ENCODE data around the gene LGALS4.
"Not testable (repeated sequence)": the region's sequence is repeated elsewhere in the genome, so short reads cannot be mapped to it uniquely, and the experiment has no call there.

LGALS4 gene

DNA sequence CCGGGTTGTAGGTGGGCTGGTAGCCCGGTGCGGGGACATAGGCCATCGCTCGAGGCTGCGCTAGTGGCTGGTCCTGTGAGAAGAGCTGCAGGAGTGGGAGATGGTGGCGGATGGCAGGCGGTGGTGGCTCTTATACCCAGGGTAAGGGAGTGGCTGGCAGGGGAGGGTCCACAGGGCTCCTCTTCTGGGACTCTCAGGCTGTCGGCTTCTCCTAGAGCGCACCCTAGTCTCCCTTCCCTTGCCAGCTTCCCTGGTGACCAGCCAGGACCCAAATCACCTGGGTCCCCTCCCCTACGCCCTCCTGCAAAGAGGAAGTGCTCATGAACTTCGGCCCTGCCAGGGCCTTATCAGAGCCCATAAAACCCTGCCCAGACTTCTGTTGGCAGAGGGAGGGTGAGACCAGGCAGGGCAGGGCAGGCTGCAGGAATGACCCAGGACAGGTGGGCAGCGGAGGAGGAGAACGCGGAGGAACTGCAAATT is at the start of gene LGALS4:
LGALS4 (minus strand) TSS at position 105 of the 480 bp plus-strand sequence; CDS start at position 46, 59 bp downstream.
- no peak for DNase-seq (ENCODE audit: low spot score)

GRCh38 chr19:38861368-38861767 is 48.6 kb upstream of the LGALS4 start:
- no peak for DNase-seq (ENCODE audit: low spot score)

DNA sequence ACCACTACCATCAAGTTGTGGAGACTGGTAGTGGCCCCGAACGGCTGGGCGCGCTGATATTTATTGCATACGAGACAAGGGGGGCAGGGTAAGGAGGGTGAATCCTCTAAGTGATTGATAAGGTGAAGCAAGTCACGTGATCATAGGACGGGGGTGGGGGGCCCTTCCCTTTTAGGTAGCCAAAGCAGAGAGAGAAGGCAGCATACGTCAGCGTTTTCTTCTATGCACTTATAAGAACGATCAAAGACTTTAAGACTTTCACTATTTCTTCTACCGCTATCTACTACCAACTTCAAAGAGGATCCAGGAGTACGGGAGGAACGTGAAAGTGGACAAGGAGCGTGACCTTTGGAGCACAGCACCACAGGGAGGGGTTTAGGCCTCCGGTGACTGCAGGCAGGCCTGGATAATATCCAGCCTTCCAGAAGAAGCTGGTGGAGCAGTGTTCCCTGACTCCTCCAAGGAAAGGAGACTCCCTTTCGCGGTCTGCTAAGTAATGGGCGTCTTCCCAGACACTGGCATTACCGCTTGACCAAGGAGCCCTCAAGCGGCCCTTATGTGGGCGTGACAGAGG is 47.0 kb upstream of the LGALS4 start:
- DNase-seq (ENCODE audit: low spot score), result not testable (repeated sequence)

DNA sequence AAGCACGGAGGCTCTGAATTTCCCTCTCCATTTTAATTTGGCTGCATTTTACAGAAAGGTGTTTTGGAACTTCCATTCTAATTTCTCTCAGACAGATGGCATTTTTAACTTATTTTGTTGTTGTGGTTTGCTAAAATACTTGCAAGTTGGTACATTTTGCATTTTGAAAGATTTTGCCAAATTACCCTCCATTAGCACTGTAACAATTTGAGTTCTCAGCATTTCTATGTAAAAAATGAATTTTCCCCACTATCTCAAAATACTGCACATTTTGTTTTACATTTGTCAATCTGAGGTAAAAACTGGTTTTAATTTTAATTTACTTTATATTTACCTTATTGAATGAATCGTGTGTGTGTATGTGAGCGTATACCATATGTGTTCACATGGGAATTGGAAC is 44.1 kb upstream of the LGALS4 start:
- DNase-seq (ENCODE audit: low spot score), result no peak

DNA sequence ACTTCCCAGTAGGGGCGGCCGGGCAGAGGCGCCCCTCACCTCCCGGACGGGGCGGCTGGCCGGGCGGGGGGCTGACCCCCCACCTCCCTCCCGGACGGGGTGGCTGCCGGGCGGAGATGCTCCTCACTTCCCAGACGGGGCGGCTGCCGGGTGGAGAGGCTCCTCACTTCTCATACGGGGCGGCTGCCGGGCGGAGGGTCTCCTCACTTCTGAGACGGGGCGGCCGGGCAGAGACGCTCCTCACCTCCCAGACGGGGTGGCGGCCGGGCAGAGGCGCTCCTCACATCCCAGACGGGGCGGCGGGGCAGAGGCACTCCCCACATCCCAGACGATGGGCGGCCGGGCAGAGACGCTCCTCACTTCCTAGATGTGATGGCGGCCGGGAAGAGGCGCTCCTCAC is 43.0 kb upstream of the LGALS4 start:
- not testable (repeated sequence) for DNase-seq (ENCODE audit: low spot score)

DNA sequence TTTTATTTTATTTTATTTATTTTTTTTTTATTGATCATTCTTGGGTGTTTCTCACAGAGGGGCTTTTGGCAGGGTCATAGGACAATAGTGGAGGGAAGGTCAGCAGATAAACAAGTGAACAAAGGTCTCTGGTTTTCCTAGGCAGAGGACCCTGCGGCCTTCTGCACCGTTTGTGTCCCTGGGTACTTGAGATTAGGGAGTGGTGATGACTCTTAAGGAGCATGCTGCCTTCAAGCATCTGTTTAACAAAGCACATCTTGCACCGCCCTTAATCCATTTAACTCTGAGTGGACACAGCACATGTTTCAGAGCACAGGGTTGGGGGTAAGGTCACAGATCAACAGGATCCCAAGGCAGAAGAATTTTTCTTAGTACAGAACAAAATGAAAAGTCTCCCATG is 42.2 kb upstream of the LGALS4 start:
- not testable (repeated sequence) for DNase-seq (ENCODE audit: low spot score)

- DNase-seq (ENCODE audit: low spot score), result no peak
Measured at GRCh38 chr19:38853214-38853613, 40.5 kb upstream of the LGALS4 start.

DNA sequence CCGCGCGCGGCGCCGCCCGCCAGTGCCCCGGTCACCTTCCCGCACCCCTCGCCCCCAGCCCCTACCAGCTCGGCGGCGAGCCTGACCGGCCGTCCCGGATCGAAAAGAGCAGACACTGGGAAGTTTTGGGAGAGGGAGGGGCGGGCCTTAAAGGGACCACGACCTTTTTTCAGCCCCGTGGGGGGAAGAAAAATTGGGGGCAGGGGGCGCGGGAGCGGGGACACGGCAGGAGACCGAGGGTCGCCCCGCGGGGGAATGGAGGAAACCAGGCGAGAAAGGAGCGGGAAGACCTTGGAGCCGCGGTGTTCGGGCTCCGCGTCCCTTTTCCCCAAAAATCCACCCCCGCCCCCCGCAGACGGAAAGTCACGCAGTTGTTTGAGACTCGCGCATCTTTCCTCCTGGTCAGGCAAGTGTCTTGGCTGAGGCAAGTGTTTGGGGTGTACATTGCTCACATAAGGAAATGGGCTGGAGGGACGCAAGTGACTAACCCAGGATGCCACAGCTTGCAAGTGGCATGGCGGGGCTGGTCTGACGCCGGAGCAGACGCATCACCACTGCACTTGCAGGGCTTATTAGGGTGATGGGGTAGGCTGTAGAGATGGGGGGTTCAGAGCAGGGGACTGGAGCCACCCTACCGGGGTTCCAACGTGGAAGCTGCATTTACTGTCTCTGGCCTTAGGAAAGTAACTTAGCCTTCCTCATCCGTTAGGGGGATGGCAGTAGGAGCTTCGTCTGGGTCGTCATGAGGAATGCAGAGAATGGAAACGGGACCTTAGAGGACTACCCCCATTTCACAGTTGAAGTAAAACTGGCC is 39.7 kb upstream of the LGALS4 start:
- peak; percentile 38 for DNase-seq (ENCODE audit: low spot score)

- DNase-seq (ENCODE audit: low spot score), result peak; percentile 93
Measured at GRCh38 chr19:38851622-38852230, 39.0 kb upstream of the LGALS4 start.

DNA sequence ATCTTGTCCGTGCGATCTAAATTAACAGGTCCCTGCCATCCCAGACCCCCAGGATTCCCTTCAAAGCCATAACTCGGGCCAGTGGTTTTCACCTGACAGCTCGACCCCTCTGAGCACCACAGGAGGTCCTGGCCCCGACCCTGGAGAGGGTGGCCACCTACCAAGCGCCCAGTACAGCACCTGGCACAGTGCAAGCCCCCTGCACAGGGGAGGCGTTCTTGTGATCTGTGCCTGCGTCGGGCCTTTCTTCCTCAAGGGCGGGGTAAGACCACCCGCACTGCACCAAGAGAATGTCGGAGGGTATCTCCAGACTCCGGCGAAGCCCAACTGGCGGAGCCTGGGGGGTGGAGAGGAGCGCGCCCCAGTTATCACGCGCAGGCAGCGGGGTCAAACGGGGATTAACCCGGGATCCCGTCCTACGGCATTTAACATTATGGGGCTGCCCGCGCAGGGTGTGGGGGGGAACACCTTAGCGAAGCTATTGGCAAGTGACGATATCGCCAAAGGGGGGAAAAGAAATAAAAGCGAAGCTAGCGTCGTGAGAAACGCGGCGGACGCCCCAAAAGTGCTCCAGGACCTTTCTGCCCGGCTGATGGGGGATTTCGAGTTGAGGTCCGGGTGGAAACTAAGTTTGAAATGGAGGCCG is 38.4 kb upstream of the LGALS4 start:
- peak; percentile 39 for DNase-seq (ENCODE audit: low spot score)

DNA sequence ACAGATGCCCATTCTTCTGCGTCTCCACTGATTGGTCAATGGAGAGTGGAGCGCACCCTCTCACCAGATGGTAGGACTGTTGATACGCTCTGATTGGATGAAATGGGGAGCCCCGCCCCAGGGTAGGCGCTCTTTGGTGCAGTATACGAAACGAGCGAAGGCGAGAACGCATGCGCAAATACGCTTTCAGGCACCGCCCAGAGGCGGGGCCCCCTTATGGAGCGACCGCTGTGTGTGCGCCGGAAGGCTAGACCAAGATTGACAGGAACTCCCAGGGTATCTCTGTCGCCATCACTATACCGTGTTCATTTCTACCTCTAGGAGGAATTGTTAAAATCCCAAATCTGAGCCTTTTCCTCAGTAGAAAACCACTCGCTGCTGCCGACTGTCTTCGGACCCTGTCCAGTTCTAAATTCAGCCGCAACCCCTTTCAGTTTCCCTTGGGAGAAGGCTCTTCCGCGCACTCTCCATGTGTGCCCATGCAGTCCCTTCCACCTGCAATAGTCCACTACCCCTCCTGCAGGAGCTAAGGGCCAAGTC is 37.8 kb upstream of the LGALS4 start:
- DNase-seq (ENCODE audit: low spot score), result no peak

GRCh38 chr19:38849860-38850435 is 37.2 kb upstream of the LGALS4 start, which contains the start of gene HNRNPL:
TSS of gene HNRNPL (minus strand) at chr19:38849986. CDS start at chr19:38849966, 20 bp downstream.
- DNase-seq (ENCODE audit: low spot score), result peak; percentile 100

GRCh38 chr19:38849147-38849859 is 36.6 kb upstream of the LGALS4 start:
- peak; percentile 92 for DNase-seq (ENCODE audit: low spot score)

DNA sequence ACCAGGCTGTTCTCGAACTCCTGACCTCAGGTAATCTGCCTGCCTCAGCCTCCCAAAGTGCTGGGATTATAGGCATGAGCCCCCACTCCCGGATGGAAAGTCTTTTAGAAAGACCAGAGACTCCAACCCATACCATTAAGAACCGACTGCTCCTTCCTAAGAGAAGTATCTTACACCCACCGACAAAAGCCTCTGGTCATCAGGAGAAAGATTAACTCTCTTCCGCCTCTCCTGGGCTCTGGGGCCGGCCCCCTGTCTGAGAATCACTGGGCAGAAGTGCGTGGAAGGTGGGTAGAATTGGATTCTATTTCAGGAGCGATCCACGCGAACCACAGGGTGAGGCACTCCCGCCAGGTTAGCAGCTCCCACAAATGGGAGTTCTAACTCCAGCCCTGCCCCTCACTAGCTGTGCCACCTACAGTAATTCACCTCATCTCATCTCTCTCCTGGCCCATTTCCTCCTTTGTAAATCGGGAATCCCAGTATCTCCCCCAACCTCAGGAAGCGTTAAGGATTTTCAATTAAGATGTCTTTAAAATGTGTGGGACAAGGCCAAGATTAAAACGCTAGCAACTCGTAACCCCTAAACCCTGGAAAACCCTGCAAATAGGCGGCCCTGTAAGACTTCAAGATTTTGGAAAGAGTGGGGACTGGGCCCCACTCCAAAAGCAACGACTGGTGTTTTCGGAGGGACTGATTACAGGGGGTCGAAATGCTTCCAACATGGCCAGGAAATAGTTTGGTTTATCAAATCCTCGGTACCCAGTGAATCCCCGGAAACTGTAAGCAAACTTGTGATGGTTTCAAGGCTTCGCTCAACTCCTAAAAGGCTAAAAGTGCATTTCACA is 35.8 kb upstream of the LGALS4 start:
- DNase-seq (ENCODE audit: low spot score), result no peak

DNA sequence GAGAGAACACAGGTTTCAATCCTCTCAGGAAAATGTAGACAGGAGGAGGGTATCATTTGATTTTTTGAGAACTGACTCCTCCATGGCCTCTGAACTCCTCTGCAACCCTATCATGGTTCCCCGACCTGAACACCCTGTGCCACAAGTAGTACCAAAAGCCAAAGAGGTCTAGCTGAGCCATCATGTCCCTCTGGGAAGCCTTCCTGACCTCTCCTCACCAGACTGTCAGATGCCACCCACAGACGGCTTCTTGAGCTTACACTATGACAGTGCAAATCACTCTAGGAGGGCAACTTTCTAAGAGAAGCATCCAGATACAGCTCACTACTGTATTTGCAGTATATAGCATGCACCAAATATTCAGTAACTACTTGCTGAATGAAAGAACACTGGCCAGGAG is 33.4 kb upstream of the LGALS4 start:
- no peak for DNase-seq (ENCODE audit: low spot score)

DNA sequence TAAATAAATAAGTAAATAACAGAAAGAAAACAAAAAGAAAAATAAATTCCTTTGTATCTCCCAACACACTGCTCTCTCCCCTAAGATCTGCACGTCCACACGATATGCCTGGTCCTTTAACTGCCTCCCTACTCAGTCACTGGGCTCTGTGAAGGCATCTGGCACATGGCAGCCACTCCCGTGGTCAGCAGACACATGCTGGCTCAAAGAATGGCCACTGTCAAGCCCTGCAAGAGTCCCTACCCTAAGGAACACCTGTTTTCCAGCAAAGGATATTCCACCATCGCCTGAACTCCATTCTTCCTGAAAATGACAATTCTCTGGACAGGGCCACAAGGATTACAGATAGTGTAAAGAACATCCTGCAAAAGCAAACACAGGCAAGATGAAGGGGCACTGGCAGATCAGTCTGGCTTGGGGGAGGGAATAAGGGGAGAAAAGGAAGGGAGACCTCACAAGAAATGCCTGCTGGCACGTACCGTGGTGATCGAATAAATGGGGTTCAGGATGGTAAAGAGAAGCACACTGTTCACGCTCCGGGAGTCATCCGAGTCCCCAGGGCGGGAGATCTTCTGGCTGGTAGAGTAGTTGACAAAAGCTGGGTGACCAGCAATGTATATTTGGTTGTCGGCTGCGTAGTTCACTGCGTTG is 32.8 kb upstream of the LGALS4 start:
- no peak for DNase-seq (ENCODE audit: low spot score)

- DNase-seq (ENCODE audit: low spot score), result no peak
Measured at GRCh38 chr19:38844093-38844686, 31.4 kb upstream of the LGALS4 start.

- DNase-seq (ENCODE audit: low spot score), result no peak
Measured at GRCh38 chr19:38843175-38843758, 30.5 kb upstream of the LGALS4 start.
